Measurements from ENCODE around the gene COL26A1.

DNA sequence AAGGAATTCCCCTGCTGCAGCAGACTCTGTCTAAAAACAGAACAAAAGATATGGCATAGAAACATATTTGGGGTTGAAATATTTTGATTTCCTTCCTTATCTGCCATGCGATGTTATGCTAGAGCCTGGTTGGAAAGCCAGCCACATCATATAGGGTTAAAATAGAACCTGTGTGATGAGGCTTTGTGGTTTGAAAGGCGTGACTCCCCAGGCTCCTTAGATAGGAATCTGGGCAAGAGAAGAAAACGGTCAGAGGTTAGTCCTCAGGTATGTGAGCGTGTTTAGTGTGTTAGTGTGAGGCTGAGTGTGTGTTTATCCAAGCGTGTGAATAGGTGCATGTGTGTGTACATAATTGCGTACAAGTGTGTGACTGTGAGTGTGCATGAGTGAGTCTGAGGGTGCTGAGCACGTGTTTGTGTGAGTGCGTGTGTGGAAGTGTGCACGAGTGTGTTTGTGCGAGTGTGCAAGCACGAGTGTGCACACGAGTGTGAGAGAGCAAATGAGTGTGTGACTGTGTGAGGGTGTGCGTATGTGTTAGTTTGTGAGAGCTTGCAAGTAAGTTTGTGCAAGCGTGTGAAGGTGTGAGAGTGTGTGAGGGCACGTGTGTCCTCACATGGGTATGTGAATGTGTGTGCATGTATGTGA lies 79.9 kb downstream of the COL26A1 start:
- no peak for TF ChIP-seq POLR2A (IDR thresholded peaks at IDR 0.05)
- TF ChIP-seq, protein P1, sequence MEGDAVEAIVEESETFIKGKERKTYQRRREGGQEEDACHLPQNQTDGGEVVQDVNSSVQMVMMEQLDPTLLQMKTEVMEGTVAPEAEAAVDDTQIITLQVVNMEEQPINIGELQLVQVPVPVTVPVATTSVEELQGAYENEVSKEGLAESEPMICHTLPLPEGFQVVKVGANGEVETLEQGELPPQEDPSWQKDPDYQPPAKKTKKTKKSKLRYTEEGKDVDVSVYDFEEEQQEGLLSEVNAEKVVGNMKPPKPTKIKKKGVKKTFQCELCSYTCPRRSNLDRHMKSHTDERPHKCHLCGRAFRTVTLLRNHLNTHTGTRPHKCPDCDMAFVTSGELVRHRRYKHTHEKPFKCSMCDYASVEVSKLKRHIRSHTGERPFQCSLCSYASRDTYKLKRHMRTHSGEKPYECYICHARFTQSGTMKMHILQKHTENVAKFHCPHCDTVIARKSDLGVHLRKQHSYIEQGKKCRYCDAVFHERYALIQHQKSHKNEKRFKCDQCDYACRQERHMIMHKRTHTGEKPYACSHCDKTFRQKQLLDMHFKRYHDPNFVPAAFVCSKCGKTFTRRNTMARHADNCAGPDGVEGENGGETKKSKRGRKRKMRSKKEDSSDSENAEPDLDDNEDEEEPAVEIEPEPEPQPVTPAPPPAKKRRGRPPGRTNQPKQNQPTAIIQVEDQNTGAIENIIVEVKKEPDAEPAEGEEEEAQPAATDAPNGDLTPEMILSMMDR (IDR thresholded peaks at IDR 0.05): no peak

Data from lower leg skin (tissue), 3 donors.